Brain microvascular endothelial cell (primary cell): ENCODE data around the gene PLB1.

Source experiments
- DNase-seq: peaks from one replicate; pipeline ENCODE4 v3.0.0-alpha.2; 2020
- H3K27ac ChIP-seq: fragments of 250-450 bp; sonication (Bioruptor Pico); 2 replicates; pipeline ENCODE4 v1.5.1; 2020; ENCODE audit warnings: mild to moderate bottlenecking, moderate library complexity
- H3K27me3 ChIP-seq: fragments of 250-450 bp; sonication (Bioruptor Pico); replicated peaks from 2 replicates; pipeline ENCODE4 v1.5.1; 2020; ENCODE audit warnings: mild to moderate bottlenecking
- H3K36me3 ChIP-seq: fragments of 250-450 bp; sonication (Bioruptor Pico); replicated peaks from 2 replicates; pipeline ENCODE4 v1.5.1; 2020; ENCODE audit warnings: mild to moderate bottlenecking
- H3K4me3 ChIP-seq: 2 replicates; pipeline ENCODE4 v1.5.1; 2011; ENCODE audit warnings: low read depth, mild to moderate bottlenecking, control low read depth, low read length, moderate library complexity
- in situ Hi-C: cut with HindIII; loops from 2 replicates; pipeline ENCODE4 v1.10.0; 2017; ENCODE audit warnings: low sequenced_read_pairs, low pct_ligation_motif_present
- TF ChIP-seq, protein P1 (sequence below): IDR thresholded peaks from 2 replicates; pipeline ENCODE4 v1.5.1; 2011; ENCODE audit warnings: low read depth, mild to moderate bottlenecking, moderate library complexity, low read length, control low read depth, inconsistent platforms; ENCODE audit errors: missing control alignments

The PLB1 gene, protein sequence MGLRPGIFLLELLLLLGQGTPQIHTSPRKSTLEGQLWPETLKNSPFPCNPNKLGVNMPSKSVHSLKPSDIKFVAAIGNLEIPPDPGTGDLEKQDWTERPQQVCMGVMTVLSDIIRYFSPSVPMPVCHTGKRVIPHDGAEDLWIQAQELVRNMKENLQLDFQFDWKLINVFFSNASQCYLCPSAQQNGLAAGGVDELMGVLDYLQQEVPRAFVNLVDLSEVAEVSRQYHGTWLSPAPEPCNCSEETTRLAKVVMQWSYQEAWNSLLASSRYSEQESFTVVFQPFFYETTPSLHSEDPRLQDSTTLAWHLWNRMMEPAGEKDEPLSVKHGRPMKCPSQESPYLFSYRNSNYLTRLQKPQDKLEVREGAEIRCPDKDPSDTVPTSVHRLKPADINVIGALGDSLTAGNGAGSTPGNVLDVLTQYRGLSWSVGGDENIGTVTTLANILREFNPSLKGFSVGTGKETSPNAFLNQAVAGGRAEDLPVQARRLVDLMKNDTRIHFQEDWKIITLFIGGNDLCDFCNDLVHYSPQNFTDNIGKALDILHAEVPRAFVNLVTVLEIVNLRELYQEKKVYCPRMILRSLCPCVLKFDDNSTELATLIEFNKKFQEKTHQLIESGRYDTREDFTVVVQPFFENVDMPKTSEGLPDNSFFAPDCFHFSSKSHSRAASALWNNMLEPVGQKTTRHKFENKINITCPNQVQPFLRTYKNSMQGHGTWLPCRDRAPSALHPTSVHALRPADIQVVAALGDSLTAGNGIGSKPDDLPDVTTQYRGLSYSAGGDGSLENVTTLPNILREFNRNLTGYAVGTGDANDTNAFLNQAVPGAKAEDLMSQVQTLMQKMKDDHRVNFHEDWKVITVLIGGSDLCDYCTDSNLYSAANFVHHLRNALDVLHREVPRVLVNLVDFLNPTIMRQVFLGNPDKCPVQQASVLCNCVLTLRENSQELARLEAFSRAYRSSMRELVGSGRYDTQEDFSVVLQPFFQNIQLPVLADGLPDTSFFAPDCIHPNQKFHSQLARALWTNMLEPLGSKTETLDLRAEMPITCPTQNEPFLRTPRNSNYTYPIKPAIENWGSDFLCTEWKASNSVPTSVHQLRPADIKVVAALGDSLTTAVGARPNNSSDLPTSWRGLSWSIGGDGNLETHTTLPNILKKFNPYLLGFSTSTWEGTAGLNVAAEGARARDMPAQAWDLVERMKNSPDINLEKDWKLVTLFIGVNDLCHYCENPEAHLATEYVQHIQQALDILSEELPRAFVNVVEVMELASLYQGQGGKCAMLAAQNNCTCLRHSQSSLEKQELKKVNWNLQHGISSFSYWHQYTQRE (N-terminal part only)

DNA sequence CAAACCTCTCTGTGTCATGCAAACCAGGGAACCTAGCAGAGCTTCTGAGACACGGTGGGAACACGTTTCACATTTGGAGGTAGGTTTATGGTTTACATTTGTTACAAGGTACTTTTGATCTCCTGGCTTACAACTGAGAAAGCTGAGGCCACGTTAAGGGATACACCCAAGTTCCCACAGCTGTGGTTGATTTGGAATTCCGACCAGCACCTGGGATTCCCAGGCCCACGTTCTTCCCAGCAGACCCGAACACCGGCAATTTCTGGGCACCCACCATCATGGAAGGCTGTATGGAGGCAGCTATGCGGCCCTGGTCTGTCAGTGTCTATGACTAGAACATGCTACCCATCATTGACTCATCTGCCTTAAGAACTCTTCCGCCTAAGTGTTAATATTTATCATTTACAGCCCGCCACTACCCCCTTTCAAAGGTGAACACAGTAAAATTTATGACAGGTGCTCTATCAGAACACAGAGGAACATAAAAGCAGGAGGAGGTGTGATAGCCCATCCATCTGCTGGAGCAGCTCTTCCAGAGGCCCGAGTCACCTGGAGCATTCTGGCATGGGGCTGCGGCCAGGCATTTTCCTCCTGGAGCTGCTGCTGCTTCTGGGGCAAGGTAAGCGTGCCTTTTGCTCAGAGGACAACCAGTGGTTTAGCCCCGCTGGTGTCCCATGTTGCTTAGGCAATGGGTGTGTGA lies at the start of gene PLB1:
PLB1 (plus strand) TSS at position 510 of the 700 bp plus-strand sequence; CDS start at position 565, 55 bp downstream.
- no peak for DNase-seq
- Histone ChIP-seq H3K27ac (no peak within 1 kb of the TSS), H3K27me3 (no peaks in the 10 kb centered on the region), H3K4me3 (no peak within 1 kb of the TSS), H3K36me3 (no peaks in the 10 kb centered on the region)
- in situ Hi-C loops, result no loop called here
- TF ChIP-seq, protein P1, sequence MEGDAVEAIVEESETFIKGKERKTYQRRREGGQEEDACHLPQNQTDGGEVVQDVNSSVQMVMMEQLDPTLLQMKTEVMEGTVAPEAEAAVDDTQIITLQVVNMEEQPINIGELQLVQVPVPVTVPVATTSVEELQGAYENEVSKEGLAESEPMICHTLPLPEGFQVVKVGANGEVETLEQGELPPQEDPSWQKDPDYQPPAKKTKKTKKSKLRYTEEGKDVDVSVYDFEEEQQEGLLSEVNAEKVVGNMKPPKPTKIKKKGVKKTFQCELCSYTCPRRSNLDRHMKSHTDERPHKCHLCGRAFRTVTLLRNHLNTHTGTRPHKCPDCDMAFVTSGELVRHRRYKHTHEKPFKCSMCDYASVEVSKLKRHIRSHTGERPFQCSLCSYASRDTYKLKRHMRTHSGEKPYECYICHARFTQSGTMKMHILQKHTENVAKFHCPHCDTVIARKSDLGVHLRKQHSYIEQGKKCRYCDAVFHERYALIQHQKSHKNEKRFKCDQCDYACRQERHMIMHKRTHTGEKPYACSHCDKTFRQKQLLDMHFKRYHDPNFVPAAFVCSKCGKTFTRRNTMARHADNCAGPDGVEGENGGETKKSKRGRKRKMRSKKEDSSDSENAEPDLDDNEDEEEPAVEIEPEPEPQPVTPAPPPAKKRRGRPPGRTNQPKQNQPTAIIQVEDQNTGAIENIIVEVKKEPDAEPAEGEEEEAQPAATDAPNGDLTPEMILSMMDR, result no peak

- Histone ChIP-seq H3K4me3 (no peak overlapping the region), H3K27me3 (no peaks in the 10 kb centered on the region), H3K36me3 (no peaks in the 10 kb centered on the region), H3K27ac (peak overlapping the region; percentile 78)
- no peak for DNase-seq
- TF ChIP-seq, protein P1, result no peak
- in situ Hi-C loops, result no loop called here
Observed at GRCh38 chr2:28446531-28446930, 49.3 kb upstream of the PLB1 start.

GRCh38 chr2:28447086-28447485 lies 48.8 kb upstream of the PLB1 start:
- Histone ChIP-seq H3K4me3 (no peak overlapping the region), H3K27me3 (no peaks in the 10 kb centered on the region), H3K36me3 (no peaks in the 10 kb centered on the region), H3K27ac (no peak overlapping the region)
- in situ Hi-C loops, result no loop called here
- no peak for DNase-seq
- TF ChIP-seq, protein P1, result no peak

DNA sequence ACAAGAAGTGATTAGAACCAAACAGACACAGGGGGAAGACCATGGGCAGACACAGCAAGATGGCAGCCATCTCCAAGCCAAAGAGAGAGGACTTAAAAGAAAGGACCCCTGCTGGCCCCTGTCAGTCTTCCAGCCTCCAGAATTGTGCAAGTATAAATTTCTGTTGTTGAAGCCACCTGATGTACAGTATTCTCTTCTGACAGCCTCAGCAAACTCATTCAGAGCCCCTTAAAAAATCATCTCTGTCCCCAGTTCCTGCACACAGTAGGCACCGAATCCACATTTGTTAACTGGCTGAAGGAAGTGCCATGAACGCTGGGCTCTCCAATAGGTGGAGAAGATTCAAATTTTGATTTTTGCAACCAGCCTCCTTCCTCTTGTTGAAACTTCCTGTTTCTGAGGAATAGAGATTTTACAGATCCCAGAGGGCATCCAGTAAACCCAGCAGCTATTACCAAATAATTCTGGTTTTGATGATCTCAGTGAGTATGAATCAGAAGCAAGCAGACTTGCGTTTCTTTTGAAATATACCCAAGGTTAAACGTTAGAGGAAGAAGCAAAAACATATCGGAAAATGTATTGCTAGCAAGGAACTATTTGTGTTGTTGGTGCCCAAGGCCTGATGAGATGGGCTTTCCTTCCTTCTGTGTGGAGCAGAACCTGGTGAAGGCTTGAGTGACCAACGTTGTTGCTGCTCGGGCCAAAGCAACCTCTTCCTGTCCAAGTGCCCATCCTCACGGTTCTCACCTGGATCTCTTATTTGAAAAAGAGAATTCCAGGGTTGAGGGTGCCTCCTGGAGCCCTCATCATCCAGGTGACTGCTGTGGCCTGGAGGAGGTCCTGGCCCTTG lies 47.7 kb upstream of the PLB1 start:
- TF ChIP-seq, protein P1, result no peak
- Histone ChIP-seq H3K4me3 (no peak overlapping the region), H3K36me3 (no peaks in the 10 kb centered on the region), H3K27ac (peak overlapping the region; percentile 73), H3K27me3 (no peaks in the 10 kb centered on the region)
- in situ Hi-C loops, result no loop called here
- DNase-seq, result peak; percentile 50
